GM21360 (cell line): Measurements from ENCODE around the gene ZNF423.

Experiments used
- ATAC-seq: cut with Tn5 transposase; IDR thresholded peaks from one replicate; pipeline ENCODE4 v1.9.1; 2021; ENCODE audit warnings: mild to moderate bottlenecking, moderate library complexity; ENCODE audit not compliant: unreplicated experiment

ZNF423 gene

DNA sequence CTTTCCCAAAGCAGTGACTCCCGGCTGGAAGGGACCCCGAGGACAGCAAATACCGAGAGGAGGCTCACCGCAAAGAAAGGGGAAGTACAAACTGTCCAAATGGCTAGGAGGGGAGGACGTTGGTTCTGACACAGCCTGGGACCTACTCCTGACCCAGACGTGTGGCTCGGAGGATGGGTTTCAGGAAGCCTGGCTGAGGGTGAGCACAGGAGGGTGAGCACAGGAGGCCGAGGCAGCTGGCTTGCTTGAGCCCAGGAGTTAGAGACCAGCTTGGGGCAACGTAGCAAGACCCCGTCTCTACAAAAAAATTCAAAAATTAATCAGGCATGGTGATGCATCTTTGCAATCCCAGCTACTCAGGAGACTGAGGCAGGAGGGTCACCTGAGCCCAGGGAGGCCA lies 399.1 kb downstream of the ZNF423 start:
- no peak for ATAC-seq

DNA sequence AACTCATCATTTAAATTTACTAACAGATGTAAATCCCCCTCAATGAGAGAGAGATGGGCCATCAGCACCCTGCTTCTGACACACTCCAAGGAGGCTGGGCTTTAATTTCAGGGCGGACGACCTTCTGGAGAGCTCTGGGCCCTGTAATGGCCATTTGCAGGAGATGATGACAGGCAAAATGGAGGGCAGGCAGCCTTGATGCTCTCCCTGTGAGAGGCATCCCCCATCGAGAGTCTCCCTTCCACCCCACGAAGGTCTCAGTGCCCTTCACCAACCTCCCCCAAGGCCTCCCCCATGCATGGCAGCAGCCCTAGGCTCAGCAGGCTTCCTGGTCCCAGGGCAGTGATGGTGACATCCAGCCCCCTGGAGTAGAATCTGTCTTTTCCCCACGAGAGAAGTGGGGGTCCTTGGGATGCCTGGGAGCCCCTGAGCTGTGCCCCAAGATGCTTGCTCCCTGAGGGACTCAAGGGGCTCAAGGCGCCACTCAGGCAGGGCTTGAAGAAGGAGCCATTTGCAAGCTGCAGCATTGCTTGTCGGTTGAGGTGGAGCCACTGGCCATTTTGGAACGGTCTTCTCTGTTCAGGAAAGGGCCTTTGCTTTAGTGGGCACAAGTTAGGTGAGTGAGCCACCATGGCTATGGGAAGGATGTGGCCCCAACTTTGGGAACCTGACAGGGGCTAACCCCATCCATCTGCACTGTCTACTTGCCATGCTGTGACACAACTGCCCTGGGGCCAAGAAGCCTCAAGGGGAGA lies 399.7 kb downstream of the ZNF423 start:
- ATAC-seq, result no peak

DNA sequence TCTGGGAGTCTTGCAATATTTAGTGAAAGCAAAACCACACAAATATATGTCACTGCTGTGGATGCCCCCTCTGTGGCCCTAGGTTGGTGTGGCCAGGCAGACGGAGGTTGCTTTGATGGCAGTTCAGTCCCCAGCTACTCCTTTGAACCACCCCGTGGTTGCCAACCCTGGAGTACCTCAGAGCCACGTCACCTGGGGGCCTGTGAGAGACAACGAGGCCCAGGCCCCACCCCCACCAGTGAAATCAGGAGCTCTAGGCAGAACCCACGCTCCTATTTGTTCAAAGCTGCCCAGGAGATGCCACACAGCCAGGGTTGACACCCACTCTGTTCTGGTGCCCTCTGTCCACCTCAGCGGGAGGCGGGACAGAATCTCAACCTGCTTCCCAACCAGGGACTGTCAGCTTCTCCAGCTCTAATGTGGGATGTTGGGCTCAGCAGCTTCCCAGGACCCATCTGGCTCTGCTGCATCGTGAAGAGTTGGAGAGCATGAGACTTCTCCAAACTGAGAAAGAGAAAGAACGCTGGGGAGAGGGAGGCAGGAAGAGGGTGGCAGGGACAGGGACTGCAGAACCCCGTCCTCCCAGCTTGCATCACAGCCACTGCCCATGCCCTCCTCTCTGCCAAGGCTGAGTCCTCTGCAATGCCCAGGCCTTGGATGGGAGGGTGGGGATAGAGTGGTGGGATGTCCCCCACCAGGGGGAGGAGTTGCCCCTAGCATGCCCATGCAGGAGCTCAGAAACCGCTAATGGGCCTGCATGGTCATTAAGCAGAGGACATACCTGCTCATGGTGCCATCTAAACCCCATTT lies 400.5 kb downstream of the ZNF423 start:
- ATAC-seq, result no peak

DNA sequence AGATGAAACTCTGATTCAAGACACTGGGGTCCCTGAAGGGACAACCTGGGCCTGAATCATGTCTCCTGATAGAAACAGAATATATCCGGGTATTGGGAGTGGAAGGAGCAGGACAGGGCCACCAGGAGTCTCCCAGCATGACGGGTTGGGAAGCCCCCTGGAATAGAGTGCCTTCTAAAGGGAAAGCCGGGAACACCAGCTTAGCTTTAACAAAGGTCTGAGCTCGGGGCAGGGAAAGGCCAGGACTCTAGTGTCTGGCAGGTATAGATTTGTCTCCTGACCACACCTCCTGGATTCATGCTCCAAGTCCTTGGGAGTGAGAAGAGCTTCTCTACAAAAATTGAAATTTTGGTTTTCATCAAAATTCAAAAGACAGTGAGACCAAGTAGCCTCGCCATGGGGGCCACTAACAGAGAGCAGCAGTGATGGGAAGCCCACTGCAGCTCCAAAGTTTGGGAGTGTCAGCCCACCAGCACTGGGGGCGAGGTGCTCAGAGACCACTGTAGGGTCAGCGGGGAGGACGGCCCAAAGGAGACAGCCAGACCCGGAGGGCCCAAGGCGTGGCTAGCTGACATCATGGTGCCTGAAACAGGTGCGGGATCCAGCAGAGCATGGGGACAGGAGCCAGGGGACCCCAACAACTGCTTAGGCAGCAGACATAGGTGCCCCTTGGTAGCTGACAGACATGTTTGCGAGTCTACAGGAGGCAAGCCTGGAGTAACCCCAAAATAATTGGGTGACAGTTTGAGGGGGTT lies 401.3 kb downstream of the ZNF423 start:
- no peak for ATAC-seq

DNA sequence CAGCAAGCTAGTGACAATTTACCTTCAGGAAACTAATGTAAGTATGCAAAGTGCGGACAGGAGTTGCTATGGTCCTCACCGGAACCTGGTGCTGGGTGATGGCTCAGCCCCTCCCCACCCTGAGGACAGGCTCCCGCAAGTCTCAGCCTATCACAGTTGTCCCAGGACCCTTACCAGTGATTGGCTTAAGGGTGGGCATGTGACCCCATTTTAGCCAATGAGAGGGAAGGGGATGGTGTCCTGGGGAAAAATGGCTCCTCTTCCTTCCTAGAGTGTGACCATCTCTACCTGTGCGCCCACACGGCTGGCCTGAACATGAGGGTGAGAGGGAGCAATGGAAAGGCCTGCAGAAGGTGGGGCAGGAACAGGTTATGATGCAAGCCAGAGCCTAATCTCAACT lies 401.9 kb downstream of the ZNF423 start:
- no peak for ATAC-seq

DNA sequence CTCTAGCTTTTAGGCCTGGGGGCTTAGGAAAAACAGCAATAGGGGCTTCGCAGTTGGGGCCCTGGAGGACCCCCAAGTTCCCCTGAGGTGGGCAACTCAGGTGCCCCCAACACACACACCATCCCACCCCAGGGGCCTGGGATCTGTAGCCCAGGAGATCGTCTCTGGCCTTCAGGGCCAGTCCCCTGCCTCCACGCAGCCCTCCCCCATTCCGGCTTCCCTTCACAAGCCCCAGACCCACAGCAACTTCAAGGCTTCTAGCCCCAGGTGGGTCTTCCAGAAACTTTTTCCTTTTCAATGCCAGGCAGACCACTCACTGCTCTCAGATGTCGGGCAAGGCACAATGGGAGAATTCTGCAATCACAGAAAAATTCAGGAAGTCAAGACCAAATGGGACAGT lies 402.9 kb downstream of the ZNF423 start:
- no peak for ATAC-seq

DNA sequence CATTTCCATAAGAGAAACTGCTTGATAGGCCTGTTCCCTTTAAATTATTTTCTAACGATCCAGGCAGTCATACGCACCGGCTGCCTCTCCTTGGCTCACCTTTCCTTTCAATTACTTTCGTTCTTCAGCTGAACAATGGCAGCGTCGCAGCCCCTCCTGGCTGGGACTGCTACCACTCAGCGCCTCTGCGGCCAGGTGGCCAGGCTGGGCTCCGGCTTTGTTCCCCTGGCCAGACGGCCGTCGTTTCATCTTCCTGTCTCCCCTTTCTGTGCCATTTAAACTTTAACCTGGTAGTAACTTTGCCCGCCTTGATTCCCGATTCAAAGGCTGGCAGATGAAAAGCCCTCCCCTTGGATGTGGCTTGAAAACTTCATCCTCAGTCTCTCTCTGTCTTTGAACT lies 403.3 kb downstream of the ZNF423 start:
- ATAC-seq, result no peak

DNA sequence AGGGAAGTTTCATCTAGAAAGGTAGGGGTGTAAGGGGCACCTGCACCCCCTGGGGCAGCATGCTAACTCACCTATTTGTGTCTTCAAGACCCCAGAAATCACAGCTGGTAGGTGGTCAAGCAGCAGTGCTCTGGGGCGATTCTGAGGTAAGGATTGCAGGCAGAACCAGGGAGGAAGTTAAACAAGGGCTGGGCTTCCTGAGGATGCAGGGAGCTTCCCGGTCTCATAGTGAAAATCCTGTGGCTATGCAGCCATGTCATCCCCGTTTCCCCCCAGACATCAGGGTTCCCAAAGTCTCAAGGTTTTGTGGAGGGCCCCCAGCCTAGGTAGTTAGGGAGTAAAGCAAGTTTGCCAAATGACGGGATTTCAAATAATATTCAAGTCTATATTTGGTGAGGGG lies 403.8 kb downstream of the ZNF423 start:
- no peak for ATAC-seq

DNA sequence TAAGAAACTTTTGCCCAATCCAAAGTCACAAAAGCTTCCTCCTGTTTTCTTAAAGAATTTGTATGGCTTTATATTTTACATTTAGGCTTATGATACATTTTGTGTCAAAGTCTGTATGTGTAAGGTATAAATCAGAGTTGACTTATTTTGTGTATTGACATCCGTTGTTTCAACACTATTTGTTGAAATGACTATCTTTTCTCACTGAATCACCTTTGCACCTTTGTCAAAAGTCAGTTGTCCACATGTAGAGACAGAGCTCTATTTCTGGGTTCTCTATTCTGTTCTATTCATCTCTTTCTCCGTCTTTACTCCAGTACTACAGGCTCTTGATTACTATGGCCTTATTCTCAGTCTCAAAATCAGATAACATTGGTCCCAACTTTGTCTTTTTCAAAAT lies 409.1 kb downstream of the ZNF423 start:
- ATAC-seq, result no peak

DNA sequence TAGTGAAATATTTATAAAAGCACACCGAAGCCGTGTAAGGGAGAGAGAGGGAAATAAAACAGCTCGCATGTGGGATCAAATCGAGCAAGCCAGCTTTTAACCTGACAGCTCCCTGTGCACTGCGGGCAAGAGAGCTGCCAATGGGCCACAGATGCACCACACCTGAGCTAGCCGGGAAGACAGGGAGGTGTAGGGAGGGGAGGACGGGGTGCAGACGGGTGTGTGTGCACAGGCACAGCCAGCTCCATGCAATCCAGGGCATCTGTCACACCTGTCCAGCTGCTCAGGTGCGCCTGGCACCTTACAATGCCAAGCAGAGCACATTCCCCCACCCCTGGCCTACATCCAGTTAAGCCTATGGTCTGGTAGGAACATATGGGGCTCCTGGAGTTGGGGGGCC lies 412.3 kb downstream of the ZNF423 start:
- ATAC-seq, result no peak

DNA sequence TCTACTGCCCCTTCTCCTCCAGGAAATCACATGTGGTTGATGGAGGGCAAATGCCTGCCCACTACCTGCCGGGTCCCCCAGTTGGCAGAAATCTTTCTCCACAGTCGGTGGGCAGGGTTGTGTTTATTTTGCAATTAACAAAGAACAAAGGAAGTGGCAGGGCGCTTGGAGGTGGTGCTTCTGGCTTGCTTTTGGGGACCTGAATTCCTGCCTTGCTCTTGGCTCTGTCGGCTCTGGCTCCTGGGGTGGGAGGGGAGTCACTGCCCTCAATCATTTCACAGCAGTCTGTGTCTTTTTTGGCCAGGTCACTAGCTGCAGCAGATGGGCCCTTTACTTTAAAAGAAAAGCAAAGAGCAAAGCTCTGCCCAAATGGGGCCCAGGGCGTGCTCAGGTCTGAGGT lies 413.1 kb downstream of the ZNF423 start:
- no peak for ATAC-seq

DNA sequence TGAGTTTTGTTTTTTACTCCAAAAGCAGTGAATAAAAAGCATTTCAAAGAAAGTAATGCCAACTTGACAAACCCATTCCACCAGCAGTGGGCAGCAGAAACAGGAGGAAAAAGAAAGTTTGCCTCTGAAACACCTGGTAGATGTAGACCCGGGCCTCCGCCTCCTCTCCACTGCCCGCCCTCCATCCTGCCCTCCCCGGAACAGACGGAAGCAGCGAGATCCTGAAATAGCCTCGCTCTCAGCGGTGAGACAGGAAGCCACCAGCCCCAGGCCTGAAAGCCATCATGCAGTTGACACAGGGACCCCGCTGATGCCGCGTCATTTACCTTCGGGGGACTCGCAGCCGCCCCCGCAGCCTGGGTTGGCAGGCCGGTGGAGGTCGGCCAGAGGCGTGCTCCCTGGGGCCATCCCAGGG lies 414.5 kb downstream of the ZNF423 start:
- peak; percentile 89 for ATAC-seq

DNA sequence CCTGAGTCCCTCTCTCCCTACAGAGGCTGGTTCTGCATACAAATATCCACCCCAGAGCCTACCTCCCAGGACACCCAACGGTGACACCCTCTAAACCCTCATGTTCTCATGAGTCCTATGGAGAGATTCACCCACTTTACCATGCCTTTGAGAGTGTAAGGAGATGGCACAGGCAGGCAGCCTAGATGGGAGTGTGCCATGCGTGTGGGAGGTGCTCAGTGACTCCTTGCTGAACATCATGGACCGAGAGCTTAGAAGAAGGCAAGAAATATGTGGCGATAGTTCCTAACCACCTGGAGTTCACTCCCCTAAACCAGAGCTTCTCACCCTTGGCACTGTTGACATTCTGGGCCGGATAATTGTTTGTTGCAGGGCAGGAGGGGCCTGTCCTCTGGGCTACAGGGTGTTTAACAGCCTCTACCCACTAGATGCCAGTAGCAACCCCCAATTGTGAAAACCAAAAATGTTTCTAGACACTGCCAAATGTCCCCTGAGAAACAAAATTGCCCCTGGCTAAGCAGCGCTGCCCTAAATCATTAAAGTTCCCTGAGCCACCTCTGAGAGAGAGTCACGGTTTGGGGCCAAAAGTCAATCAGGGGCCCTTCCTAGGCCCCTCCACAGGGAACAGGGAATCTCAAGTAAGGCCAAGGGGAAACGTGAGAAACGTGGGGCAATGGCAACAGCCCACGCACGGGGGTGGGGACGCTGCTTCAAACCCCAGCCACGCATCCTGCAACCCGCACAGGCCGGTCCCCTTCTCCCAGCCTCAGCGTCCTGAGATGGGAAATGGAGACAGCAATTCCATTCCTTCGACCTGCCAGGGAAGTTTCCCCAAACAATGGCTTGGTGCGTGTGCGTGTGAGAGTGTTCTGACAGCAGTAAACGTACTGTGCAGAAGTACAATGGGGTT lies 415.5 kb downstream of the ZNF423 start:
- ATAC-seq, result no peak

DNA sequence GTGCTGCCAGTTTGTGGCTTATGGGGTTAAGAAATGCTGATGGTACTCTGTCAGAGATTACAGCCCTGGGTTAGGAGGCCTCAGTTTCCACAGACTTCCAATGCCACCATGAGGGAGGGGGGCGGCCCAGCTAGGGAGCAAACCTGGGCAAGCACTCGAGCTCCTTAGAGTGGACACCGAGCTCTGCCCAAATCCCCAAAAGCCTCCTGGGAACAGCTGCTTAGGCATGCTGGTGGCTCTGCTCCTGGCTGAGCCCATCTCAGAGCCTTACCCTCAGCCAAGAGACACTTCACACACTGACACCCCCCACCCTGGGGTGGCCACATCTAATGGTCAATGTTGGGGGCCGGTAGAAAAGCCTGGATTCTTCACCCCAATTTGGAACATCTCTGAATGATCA lies 416.2 kb downstream of the ZNF423 start:
- no peak for ATAC-seq

DNA sequence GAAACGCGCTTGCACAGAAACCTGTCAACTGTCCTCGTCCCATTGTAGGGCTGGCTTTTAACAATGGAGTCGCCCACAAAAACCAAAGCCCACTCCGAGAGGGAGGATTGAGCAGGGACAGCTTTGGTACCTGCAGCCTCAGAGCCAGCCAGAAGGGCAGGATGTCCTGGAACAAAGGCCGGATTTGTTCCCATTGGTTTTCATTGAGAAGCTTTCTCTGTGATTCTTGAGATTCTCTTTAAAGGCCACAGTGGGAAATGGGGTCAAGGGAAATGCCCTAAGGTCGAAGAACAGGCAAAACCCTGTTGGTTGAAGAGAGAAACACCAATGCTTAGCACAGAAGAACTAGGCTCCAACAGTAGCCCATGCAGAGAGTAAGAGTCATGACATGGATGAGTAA lies 416.9 kb downstream of the ZNF423 start:
- no peak for ATAC-seq
